Progenitor cell of endocrine pancreas (in vitro differentiated cells): ENCODE measurements around the gene ATP1A2. TPM values are rescaled to one million over a fixed set of nuclear protein-coding genes. Genes with fewer than 3 reads are reported as not detected.

Source experiments
- DNase-seq: peaks from one replicate; pipeline ENCODE4 v3.0.0; 2021; ENCODE audit warnings: low spot score; ENCODE audit not compliant: unreplicated experiment
- H3K27ac Mint-ChIP-seq: 2 replicates; pipeline ENCODE4 v1.8.0; 2021; ENCODE audit warnings: mild to moderate bottlenecking, moderate library complexity, mixed read lengths
- H3K27me3 Mint-ChIP-seq: 2 replicates; pipeline ENCODE4 v1.8.0; 2021; ENCODE audit warnings: mixed read lengths
- H3K36me3 Mint-ChIP-seq: 2 replicates; pipeline ENCODE4 v1.8.0; 2022; ENCODE audit warnings: mixed read lengths; ENCODE audit not compliant: insufficient read depth
- H3K4me1 Mint-ChIP-seq: 2 replicates; pipeline ENCODE4 v1.8.0; 2021; ENCODE audit warnings: low read depth, mixed read lengths
- H3K4me3 Mint-ChIP-seq: 2 replicates; pipeline ENCODE4 v1.8.0; 2021; ENCODE audit warnings: low read depth, mild to moderate bottlenecking, moderate library complexity, mixed read lengths
- H3K9me3 Mint-ChIP-seq: 2 replicates; pipeline ENCODE4 v1.8.0; 2021; ENCODE audit warnings: low read depth, mixed read lengths
- total RNA-seq: library from RNA; stranded (reverse); gene quantifications from 2 replicates; pipeline ENCODE4 v1.2.1, GENCODE V29; 2021
- TF ChIP-seq, protein P1 (sequence below): fragments of 200-600 bp; sonication (generic); IDR thresholded peaks from one replicate; pipeline ENCODE4 v1.5.0; 2021; ENCODE audit warnings: antibody characterized with exemption, mild to moderate bottlenecking; ENCODE audit not compliant: unreplicated experiment

Gene ATP1A2
- total RNA-seq, 1 donor from 2014 or later = not detected

DNA sequence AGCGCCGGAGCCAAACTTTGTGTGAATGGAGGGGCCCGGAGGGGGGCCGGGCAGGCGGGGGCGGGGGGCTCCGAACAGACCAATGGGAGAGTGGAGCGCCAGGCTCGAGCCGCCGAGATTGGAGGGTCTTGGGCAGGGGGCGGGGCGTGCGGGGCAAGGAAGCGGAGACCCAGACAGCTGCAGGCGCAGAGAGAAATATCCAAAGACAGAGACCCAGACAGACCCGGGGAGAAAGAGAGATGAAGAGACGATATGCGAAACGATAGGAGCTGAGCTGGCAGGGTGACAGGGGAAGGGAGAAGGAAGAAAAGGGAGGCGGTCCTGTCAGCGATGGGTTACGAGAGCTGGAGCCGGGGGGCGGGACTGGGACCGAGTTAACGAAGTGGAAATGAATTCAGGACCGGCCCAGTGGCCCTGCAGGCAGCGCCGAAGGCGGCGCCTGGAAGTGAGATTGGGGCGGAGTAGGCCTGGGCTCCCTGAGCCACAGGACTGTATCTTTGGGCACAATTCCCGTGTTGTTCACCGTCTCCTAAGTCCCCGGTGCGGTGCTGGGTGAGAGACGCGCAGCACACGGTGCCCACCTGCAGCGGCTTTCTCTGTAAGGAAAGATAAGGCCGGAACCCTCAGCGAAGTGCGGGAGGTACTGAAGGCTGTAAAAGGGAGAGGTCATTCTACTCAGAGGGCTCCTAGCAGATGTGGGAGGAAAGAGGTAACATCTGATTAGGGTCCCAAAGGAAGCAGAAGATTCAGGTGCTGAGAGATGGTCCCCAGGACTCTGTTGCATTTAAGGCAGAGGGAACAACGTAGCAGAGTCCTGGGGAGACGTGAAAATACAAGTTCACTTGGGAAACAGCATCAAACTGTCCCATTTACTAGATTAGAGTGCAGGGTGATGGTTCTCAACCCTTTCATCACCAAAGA, 45.1 kb upstream of the ATP1A2 start:
- Mint-ChIP-seq H3K36me3 (no peaks in the 10 kb centered on the region), H3K27ac (no peak overlapping the region), H3K27me3 (peaks cover 82% of the 10 kb centered on the region), H3K4me1 (peaks cover 14% of the 10 kb centered on the region), H3K4me3 (peak overlapping the region; percentile 95), H3K9me3 (no peaks in the 10 kb centered on the region)
- TF ChIP-seq, protein P1, sequence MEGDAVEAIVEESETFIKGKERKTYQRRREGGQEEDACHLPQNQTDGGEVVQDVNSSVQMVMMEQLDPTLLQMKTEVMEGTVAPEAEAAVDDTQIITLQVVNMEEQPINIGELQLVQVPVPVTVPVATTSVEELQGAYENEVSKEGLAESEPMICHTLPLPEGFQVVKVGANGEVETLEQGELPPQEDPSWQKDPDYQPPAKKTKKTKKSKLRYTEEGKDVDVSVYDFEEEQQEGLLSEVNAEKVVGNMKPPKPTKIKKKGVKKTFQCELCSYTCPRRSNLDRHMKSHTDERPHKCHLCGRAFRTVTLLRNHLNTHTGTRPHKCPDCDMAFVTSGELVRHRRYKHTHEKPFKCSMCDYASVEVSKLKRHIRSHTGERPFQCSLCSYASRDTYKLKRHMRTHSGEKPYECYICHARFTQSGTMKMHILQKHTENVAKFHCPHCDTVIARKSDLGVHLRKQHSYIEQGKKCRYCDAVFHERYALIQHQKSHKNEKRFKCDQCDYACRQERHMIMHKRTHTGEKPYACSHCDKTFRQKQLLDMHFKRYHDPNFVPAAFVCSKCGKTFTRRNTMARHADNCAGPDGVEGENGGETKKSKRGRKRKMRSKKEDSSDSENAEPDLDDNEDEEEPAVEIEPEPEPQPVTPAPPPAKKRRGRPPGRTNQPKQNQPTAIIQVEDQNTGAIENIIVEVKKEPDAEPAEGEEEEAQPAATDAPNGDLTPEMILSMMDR = no peak
- peak; percentile 63 for DNase-seq

DNA sequence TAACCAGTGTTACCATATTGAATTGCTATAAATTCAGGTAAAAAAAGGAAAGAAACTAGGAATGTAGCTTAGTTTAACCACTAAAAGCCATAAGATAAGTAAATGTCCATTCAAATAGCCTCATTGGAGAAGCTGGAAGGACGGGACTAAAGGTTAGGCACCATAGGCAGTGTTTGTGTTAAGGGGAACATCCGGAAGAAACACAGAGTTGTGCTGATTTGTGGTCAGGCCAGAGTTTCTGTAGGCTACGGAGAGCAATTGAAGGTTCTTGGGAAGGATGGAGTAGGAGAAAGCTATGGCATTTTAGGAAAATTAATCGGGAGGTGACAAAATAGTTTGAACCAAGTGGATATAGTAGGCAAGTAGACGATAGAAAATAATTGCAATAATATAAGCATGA, 44.3 kb upstream of the ATP1A2 start:
- H3K9me3 Mint-ChIP-seq = no peaks in the 10 kb centered on the region
- H3K27me3 Mint-ChIP-seq = peaks cover 80% of the 10 kb centered on the region
- no peak overlapping the region for H3K4me3 Mint-ChIP-seq
- H3K27ac Mint-ChIP-seq = no peak overlapping the region
- TF ChIP-seq, protein P1 = no peak
- no peaks in the 10 kb centered on the region for H3K36me3 Mint-ChIP-seq
- no peak for DNase-seq
- peaks cover 14% of the 10 kb centered on the region for H3K4me1 Mint-ChIP-seq

DNA sequence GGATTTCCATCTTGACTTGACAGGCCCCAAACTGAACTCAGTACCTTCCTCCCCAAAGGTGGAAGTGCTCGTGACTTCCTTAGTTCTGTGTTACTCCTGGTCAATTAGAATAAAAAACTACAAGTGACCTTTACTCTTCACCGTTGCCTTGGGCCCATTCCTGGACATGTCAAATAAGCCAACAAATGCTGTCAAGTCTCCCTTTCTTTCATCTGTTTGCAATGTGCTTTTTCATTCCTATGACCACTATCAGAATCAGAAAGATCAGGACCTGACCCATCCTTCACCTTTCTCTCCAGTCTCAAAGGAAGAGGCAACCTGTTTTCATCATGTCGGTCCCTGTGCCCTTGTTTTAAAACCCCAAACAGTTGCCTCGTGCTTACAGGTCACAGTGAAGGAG, 40.7 kb upstream of the ATP1A2 start:
- Mint-ChIP-seq H3K27ac (no peak overlapping the region), H3K9me3 (no peaks in the 10 kb centered on the region), H3K27me3 (peaks cover 73% of the 10 kb centered on the region), H3K36me3 (no peaks in the 10 kb centered on the region), H3K4me3 (no peak overlapping the region), H3K4me1 (peaks cover 6% of the 10 kb centered on the region)
- TF ChIP-seq, protein P1 = no peak
- DNase-seq = no peak

DNA sequence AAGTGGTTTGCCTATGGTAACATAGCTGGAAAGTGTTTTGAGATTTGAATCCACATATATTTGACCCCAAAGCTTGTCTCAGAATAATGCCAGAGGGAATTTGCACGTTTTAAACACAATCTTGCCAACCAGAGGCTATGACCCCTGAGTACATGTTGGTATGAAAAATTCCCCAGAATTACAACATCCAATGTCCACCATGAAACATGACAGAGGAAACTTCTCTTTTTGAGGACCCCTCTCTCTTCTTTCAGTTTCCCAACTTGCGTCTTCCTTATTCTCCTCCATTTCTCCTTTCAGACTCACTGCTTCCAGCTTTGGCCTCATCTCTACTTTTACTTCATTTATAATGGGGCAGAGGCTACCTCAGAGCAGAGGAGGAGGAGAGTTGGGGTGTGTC, 39.7 kb upstream of the ATP1A2 start:
- DNase-seq = no peak
- Mint-ChIP-seq H3K4me3 (no peak overlapping the region), H3K4me1 (no peaks in the 10 kb centered on the region), H3K9me3 (no peaks in the 10 kb centered on the region), H3K27me3 (peaks cover 75% of the 10 kb centered on the region), H3K36me3 (no peaks in the 10 kb centered on the region), H3K27ac (no peak overlapping the region)
- TF ChIP-seq, protein P1 = no peak

DNA sequence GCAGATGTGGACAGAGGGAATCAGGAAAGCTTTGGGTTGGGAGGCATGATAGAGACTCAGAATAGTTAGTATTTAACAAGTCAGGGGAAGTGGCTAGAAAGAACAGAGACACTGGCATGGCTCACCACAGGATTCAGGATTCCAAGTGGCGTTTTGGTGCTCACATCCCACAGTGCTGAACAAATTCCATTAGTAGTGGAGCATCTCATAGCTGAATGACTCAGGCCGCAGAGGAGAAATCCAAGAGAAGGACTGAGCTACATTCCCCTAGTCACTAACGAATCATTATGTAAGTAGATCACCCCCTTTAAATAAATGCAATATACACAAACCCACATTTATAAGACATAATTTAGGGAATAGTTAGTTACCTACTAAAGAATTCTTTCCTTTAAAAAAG, 39.3 kb upstream of the ATP1A2 start:
- TF ChIP-seq, protein P1 = no peak
- no peak for DNase-seq
- peaks cover 77% of the 10 kb centered on the region for H3K27me3 Mint-ChIP-seq
- no peaks in the 10 kb centered on the region for H3K36me3 Mint-ChIP-seq
- no peak overlapping the region for H3K4me3 Mint-ChIP-seq
- H3K4me1 Mint-ChIP-seq = no peaks in the 10 kb centered on the region
- H3K9me3 Mint-ChIP-seq = no peaks in the 10 kb centered on the region
- no peak overlapping the region for H3K27ac Mint-ChIP-seq
